Fibroblast of peridontal ligament (primary cell): ENCODE measurements around the gene MEX3A.
"Not testable (repeated sequence)": the region's sequence is repeated elsewhere in the genome, so short reads cannot be mapped to it uniquely, and the experiment has no call there.

Experiments
- DNase-seq: peaks from one replicate; pipeline ENCODE4 v3.0.0-alpha.2; 2010; ENCODE audit errors: extremely low read depth

The MEX3A gene, protein sequence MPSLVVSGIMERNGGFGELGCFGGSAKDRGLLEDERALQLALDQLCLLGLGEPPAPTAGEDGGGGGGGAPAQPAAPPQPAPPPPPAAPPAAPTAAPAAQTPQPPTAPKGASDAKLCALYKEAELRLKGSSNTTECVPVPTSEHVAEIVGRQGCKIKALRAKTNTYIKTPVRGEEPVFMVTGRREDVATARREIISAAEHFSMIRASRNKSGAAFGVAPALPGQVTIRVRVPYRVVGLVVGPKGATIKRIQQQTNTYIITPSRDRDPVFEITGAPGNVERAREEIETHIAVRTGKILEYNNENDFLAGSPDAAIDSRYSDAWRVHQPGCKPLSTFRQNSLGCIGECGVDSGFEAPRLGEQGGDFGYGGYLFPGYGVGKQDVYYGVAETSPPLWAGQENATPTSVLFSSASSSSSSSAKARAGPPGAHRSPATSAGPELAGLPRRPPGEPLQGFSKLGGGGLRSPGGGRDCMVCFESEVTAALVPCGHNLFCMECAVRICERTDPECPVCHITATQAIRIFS

DNA sequence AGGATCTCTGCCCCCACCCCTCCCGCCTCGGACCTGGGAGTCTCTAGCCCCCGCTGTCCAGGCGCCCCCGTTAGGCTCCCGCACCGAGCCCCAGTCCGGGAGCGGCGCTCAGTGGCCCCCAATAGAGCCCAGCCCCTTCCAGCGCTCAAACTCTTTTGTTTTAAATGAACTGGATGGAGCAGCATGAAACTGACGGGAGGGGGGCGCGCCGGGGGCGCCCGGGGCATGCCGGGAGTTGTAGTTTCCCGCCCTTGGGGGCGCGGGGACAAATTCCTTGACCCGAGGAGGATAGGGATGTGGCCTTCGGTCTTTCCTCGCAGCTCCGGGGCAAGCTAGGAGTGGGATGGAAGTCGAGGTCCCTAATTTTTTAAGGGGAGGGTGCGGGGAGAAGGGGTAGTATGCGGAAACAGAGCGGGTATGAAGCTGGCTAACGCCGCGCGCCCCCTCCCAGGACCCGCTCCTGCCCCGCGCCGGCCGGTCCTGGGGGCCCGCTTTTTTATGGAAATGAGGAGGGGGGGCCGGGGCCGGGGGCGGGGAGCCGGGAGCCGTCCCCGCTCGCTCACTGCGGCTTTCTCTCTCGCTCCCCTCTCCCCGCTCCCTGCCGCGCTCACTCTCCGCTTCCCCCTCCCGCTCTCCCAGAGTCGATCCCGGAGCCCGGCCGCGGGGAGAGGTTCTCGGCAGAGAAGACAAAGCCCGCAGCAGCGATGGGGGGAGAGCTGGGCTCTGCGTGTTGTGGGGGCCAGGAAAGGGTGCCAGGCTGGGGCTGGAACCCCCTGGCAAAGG lies at the start of gene MEX3A:
Gene MEX3A, minus strand, starts transcription at position 157 of the 783 bp plus-strand sequence. CDS start 467 bp downstream, outside the sequence.
- DNase-seq = peak; percentile 56

- no peak for DNase-seq
These were observed 48.3 kb upstream of the MEX3A start for GRCh38 chr1:156130578-156130942.

DNA sequence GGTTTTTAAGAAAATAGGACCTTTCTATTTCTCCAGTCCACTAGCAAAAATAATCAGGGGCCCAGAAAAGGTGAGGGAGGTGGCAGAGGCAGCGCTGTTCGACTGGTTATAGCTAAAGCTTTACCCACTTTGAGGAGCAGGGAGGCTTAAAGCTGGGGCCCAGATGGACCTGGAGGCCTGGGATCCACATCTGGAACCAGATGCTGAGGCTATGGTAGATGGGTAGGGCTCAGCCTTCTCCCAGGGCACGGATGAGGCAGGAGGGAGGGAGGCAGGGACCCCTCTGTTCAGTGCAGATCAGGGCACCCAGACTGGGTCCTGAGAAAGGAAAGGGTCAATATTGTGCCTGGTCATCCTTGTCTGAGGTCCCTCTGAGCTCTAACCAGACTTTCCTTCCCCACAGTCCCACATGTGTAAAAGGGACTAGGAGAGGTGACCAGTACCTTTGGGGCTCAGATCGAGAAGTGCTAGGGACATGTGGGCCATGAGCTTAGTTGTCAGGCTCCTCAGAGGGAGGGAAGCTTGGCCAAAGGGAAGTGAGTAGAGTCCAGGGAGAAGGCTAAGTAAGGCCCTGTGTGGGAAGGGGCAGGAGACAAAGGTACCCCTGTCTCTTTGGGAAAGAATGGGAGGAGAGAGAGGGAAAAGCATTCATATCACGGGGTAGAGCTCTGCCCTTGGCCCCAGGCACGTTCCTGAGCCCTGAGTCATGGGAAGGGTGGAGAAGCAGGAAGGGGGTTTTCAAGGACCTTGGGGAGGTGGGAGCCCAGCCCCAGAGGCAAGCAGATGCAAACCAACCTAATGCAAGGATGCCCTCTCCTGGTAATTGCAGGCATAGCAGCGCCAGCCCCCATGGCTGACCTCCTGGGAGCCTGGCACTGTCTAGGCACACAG lies 47.7 kb upstream of the MEX3A start:
- DNase-seq = peak; percentile 97

- peak; percentile 95 for DNase-seq
These were observed 46.7 kb upstream of the MEX3A start for GRCh38 chr1:156128654-156129597.

DNA sequence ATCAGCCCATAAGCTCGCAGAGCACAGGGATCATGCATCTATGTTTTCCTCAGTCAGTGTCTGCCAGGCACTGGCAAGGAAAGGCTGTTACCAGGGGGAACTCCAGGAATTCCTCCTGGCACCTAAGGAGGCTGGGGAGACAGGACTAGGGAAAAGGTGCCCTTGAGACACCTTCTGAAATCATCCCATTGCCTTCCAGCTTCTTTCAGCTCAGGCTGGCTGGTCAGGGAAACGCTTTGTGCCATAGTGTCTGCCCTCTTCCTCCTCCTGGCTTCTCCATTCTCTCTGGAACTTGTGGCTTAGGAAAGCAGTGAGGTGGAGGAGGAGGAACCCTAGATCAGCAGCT lies 46.0 kb upstream of the MEX3A start:
- no peak for DNase-seq

DNA sequence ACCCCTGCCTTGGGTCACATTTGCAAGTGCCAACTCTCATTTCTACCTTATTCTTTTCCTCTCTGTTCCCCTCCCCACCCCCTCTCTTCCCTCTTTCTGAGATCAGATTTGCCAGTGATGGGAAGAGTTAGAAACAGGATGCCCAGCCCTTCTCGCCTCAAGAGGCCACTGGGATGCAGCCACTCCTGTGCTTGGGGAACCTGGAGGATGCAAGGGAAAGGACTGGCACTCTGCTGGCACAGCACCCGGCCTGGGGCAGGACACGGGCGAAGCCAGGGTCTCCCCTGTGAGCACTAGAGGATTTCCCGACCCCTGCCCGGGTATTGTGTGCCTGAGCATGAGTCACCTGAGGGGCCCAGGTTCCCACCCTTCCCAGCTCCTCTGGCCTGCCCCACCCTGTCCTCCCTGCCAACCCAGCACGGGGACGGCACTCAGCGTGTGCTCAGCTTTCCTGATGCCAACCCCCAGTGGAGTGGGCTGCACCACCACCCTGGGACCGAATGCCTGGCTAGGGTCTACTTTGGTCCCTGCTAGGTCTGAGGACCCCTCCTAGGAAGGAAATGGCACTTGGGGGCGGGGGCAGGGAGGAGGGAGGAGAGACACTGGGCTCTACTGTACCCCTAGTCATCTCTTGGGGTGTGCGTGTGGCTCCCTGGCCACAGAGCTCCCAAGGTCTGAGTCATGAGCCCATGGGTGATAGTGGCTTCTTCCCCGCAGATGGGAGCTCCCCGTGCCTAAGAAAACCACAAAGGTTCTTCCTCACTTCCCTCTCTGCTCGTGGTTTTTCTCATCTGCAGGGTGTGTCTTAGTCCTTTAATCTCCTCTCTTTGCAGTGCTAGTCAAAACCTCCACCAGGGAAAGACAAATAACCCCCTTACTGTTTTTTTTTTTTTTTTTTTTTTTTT lies 44.6 kb upstream of the MEX3A start:
- DNase-seq = peak; percentile 80

DNA sequence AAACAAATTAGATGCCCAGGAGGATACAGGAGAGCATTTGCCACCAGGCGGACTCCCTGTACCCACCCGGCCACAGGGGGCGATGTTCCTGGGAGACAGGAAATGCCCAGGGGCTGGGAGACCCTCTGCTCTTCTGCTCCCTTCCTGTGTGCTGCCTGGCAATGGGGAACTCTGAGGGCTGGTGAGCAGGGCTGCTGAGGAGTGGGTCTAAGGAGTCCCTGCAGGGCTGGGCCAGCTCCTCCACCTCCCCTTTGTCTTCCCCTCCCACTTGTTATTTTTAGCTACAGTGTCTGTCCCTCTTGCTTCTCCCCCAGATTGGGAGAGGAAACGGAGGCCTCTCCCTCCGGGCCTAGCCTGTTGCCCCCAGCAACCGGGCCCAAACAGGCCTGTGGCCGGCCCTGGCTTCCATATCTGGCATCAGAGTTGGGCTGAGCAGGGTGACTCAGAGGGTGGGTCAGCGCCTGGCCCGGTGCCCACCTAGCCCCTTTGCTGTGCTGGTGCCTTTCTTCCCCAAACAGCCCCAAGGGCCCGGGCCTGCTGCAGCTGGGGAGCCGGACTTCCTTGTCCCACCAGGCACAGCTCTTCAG lies 43.9 kb upstream of the MEX3A start:
- peak; percentile 96 for DNase-seq

- not testable (repeated sequence) for DNase-seq
These were observed 43.3 kb upstream of the MEX3A start for GRCh38 chr1:156125544-156125943.

DNA sequence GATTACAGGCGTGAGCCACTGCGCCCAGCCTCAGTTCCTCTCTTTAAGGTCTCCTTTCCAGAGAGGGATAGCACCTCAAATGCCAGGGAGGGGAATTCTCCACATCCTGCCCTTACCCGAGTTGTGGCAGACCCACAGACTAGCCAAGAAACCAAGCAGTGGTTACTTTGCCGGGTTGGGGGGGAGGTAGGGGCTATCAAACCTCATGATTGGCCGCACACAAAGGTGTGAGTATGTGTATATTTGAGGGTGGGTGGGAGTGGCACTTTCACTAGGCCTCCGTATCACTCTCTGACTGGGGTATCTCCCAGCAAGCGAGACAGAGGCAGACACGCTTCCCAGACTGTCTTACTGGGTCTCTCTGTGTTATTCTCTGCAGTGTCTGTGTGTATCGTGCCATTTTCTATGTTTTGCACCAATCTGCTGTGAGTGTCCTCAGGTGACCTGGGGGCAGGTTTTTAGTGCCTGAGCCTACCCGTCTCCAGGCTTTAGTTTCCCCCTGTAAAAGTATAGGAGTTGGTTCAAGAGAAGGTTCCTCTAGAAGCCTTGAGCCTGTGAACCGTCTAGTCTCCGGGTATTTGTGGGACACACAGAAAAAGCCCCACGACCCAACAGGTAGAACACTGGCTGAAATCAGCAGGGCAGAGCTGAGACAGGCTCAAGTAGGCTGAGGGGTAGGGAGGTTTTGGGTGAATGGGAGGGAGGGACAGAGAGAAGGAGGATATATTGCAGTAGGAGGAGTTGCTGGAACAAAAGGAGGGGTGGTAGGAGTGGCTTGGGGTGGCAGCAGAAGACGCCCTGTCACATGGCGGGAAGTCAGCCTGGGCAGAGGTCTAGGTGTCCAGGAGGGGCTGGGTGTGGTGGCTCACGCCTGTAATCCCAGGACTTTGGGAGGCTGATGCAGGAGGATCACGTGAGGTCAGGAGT lies 42.6 kb upstream of the MEX3A start:
- DNase-seq = peak; percentile 56

GRCh38 chr1:156123356-156124196 lies 41.3 kb upstream of the MEX3A start:
- peak; percentile 98 for DNase-seq

DNA sequence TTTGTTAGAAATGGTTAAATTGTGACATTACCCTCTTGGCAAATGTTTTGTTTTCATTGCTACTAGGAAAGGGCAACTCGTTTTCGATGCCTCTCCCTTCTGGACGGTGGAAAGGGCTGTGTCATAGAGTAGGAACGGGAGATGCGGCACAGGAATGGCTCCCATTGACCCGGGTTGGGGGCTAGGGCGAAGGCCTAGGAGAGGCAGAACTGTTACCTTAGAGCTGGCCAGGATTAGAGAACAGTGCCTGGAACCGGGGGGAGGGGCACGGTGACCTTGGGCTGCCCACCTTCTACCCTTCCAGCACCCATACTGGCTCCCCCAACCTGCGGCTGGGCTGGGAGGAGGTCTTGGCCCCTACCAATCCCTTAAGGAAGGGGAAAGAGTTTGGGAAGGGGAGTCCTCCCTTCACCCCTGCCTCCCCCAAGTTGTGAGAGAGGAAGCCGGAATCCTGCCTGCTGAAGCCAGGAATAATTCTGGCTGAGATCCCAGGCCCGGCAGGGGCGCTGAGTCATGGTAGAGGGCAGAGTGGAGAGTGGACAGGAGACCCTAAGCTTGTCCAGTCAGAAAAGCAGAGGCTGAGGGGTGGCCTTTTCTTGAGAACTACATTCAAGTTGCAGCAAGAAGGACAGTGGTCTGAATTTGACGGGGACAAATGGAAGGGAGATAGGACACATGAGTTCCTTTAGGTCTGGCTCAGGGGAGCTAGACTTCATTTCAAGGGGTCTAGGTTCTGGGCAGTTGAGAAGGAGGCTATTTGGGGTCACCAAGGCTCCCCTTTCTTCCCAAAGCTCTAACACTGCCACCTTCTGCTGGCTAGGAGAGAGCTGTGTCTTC lies 40.5 kb upstream of the MEX3A start:
- DNase-seq = peak; percentile 89

- no peak for DNase-seq
These were observed 39.8 kb upstream of the MEX3A start for GRCh38 chr1:156122086-156122485.

DNA sequence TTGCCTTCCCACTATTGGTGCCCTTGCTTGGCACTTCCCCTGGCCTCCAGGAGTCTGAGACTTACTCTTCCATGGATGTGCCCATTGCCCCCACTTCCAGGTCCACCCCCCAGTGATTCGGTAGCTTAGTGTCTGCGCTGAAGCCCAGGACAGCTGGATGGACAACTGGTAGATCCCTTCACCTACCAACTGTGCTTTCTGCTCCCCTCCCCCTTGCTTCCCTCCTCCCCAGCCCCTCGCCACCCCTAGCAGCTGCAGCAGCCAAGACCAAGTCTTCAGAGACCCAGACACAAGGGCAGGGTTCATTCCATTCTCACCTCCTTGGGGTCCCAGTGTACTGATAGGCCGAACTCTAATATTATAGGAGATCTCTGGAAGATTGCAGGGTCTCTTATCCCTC lies 39.2 kb upstream of the MEX3A start:
- DNase-seq = no peak

DNA sequence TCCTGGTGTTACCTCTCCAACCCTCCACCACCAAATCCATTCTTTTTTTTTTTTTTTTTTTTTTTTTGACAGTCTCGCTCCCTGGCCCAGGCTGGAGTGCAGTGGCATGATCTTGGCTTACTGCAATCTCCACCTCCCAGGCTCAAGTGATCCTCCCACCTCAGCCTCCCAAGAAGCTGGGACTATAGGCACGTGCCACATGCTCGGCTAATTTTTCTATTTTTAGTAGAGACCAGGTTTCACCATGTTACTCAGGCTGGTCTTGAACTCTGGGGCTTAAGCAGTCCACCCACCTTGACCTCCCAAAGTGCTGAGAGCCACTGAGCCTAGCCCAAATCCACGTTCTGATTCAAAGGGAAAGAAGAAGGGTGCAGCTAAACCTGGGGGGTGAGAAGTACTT lies 38.7 kb upstream of the MEX3A start:
- DNase-seq = peak; percentile 27

DNA sequence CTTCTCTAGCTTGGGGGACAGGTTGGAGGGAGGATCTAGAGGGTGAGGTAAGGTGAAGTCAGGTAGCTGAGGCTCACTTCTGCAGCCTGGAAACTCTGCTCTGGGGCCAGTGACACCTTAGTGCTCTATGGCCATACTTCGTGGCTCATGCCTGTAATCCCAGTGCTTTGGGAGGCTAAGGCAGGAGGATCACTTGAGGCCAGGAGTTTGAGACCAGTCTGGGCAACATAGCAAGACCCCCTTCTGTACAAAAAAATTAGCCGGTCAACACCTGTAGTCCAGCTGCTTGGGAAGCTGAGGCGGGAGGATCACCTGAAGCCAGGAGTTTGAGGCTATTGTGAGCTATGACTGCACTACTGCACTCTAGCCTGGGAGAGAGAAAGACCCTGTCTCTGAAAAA lies 38.1 kb upstream of the MEX3A start:
- DNase-seq = no peak

DNA sequence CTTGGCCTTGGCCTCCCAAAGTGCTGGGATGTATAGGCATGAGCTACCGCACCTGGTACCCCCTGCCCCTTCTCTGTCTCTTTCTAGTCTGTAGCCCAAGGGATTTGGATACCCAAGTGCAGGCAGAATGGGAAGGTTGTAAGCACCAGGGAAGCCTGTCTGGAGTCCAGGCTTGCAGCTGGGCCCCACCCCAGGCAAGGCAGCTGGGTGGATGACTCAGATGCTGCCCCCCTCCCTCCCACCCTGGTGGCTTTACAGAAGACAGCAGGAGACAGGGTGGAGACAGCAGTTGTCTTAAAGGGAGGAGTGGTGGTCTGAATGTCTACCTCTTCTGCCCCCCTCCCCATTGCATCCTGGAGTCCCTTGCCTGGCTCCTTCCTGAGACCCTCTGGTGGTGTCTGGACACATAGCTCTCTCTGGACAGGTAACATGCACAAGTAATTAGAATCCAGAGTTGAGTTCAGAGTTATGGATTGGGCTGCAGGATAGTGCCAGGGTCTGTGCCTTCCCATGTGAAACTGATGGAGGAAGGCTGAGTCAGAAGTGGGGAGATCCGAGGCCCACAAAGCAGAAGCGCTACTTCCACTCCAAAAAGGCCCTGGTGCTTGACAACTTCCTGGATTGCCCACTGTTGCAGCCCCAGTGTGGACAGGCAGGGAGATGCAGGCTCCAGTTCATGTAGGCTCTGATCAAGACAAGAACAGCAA lies 37.4 kb upstream of the MEX3A start:
- peak; percentile 71 for DNase-seq
